Natural killer cell (primary cell): Measurements from ENCODE around the gene POLR3B. TPM values are rescaled to one million over a fixed set of nuclear protein-coding genes. Genes with fewer than 3 reads are reported as not detected.

Experiments used
- ATAC-seq, 3 donors: fragments of 150-1000 bp in 2 of 3; fragments of 200-7000 bp in 1 of 3; cut with Tn5 transposase; 1 replicate in 1 of 3; 2 replicates in 2 of 3; pipeline ENCODE4 v1.10.0; 2021; ENCODE audit warnings: mild to moderate bottlenecking in 2 of 3, moderate library complexity in 2 of 3
- DNase-seq, 2 donors: peaks; one replicate each; pipeline versions ENCODE4 v3.0.0 to v3.0.0-alpha.2; 2013 to 2021; ENCODE audit warnings: mixed read lengths in 1 of 2
- H3K27ac ChIP-seq: one replicate; pipeline ENCODE4 v1.5.1; 2013; ENCODE audit warnings: mild to moderate bottlenecking, low read length
- H3K27me3 ChIP-seq: one replicate; pipeline ENCODE4 v1.6.1; 2013; ENCODE audit warnings: low read length; ENCODE audit not compliant: control insufficient read depth, insufficient read depth
- H3K36me3 ChIP-seq: one replicate; pipeline ENCODE4 v1.6.1; 2013; ENCODE audit warnings: low read length; ENCODE audit not compliant: control insufficient read depth, insufficient read depth
- H3K4me1 ChIP-seq: one replicate; pipeline ENCODE4 v1.6.1; 2013; ENCODE audit warnings: low read length; ENCODE audit not compliant: control insufficient read depth, insufficient read depth
- H3K4me3 ChIP-seq: one replicate; pipeline ENCODE4 v1.5.1; 2013; ENCODE audit warnings: low read length
- H3K9me3 ChIP-seq: one replicate; pipeline ENCODE4 v1.6.1; 2013; ENCODE audit warnings: low read length; ENCODE audit not compliant: control insufficient read depth, insufficient read depth
- H3K27ac Mint-ChIP-seq, 2 donors: one replicate each; pipeline ENCODE4 v1.8.0; 2022; ENCODE audit warnings: mild to moderate bottlenecking in 2 of 2, mixed read lengths in 2 of 2, moderate library complexity in 1 of 2
- H3K27me3 Mint-ChIP-seq, 2 donors: one replicate each; pipeline ENCODE4 v1.8.0; 2022; ENCODE audit warnings: low read depth in 2 of 2, mixed read lengths in 2 of 2
- H3K36me3 Mint-ChIP-seq: one replicate; pipeline ENCODE4 v1.8.0; 2022; ENCODE audit warnings: mixed read lengths
- H3K4me1 Mint-ChIP-seq, 2 donors: one replicate each; pipeline ENCODE4 v1.8.0; 2022; ENCODE audit warnings: mixed read lengths in 2 of 2
- H3K4me3 Mint-ChIP-seq: one replicate; pipeline ENCODE4 v1.8.0; 2022; ENCODE audit warnings: mild to moderate bottlenecking, moderate library complexity, mixed read lengths
- H3K9me3 Mint-ChIP-seq, 2 donors: one replicate each; pipeline ENCODE4 v1.8.0; 2022; ENCODE audit warnings: mixed read lengths in 2 of 2
- whole genome bisulfite sequencing: methylation state at CpG from one replicate; pipeline ENCODE4 v1.1.7; 2013; ENCODE audit warnings: missing lambda C conversion rate; ENCODE audit not compliant: insufficient coverage; 5-methylcytosine and 5-hydroxymethylcytosine counted together
- intact Hi-C: fragments of 100-400 bp; cut with micrococcal nuclease; formaldehyde crosslinking; loops from one replicate; pipeline ENCODE4 v1.14.2; 2022
- total RNA-seq, 4 donors: library from RNA; stranded (reverse); fragments of 120-200 nt in 1 of 4; gene quantifications; one replicate each; pipeline versions ENCODE4 v1.2.3 to v1.2.4, GENCODE V29; 2013 to 2022
- TF ChIP-seq, protein P1 (sequence below): fragments of 200-600 bp; IDR thresholded peaks from one replicate; pipeline ENCODE4 v1.8.0; 2022; ENCODE audit warnings: antibody characterized with exemption

The POLR3B gene
- total RNA-seq, 3 donors from 2014 or later (not counting 1 experiment from before 2014, with no cell fraction given): 3.8 to 8.1 (median 5.4) TPM

DNA sequence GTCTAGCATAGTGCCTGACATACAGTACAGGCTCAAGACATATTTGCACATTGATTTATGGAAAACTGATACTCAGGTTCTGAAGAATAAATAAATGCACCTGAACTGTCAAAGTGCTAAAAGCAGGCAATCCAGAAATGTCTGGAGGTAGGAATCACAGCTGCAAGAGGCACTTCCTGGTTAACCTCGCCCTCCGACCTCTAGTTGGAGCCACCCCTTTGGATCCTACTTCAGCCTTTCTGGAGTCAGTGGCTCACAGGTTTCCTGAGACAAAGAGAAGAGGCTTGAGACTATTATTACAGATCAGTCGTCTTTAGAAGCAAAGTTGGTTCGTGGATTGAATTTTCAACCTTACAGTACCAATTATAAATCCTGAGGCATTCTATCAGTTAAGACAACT, 42.0 kb upstream of the POLR3B start:
- TF ChIP-seq, protein P1, sequence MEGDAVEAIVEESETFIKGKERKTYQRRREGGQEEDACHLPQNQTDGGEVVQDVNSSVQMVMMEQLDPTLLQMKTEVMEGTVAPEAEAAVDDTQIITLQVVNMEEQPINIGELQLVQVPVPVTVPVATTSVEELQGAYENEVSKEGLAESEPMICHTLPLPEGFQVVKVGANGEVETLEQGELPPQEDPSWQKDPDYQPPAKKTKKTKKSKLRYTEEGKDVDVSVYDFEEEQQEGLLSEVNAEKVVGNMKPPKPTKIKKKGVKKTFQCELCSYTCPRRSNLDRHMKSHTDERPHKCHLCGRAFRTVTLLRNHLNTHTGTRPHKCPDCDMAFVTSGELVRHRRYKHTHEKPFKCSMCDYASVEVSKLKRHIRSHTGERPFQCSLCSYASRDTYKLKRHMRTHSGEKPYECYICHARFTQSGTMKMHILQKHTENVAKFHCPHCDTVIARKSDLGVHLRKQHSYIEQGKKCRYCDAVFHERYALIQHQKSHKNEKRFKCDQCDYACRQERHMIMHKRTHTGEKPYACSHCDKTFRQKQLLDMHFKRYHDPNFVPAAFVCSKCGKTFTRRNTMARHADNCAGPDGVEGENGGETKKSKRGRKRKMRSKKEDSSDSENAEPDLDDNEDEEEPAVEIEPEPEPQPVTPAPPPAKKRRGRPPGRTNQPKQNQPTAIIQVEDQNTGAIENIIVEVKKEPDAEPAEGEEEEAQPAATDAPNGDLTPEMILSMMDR: no peak
- DNase-seq (no peak), ATAC-seq (no peak)
- Histone ChIP-seq H3K4me3 (no peak overlapping the region), H3K27me3 (no peaks in the 10 kb centered on the region), H3K9me3 (no peaks in the 10 kb centered on the region), H3K4me1 (peaks cover 4% of the 10 kb centered on the region), H3K36me3 (peaks cover 55% of the 10 kb centered on the region), H3K27ac (no peak overlapping the region)
- Mint-ChIP-seq H3K9me3 (no peaks in the 10 kb centered on the region), H3K36me3 (peaks cover 9% of the 10 kb centered on the region), H3K4me3 (no peak overlapping the region), H3K27ac (no peak overlapping the region), H3K27me3 (no peaks in the 10 kb centered on the region), H3K4me1 (peaks cover 8 to 22% of the 10 kb centered on the region in 2 donors)
- intact Hi-C loops: no loop called here
- WGBS: 97% methylated on average over 4 of the region's 4 CpGs

DNA sequence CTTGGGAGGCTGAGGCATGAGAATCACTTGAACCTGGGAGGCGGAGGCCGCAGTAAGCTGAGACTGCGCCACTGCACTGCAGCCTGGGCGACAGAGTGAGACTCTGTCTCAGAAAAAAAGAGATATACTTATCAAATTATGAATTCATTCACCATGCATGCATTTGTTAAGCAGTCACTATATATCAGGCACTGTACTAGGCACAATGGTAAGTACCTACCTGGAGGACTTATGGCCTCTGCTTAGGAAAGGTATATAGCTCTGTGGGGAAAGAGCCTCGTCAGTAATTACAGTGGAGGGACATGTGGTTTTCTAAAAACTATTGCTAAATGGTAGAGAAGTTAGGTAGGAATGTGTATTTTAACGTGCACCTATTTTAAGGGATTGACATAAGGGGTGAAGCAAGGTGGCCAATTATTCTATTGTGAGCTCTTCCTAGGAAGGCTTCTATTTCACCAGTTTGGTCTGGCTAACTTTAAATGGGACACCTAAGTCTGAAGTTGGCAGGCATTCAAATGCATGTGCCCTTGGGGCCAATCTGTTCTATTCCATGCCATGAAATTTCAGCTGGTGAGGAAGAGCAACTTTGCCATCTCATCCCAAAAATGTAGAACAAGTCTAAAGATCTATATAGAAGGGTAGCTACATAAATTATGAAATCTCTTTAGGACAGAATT, 40.0 kb upstream of the POLR3B start:
- H3K9me3 ChIP-seq: no peaks in the 10 kb centered on the region
- no peaks in the 10 kb centered on the region for H3K27me3 Mint-ChIP-seq
- peaks cover 74% of the 10 kb centered on the region for H3K36me3 ChIP-seq
- DNase-seq: no peak
- H3K4me1 ChIP-seq: no peaks in the 10 kb centered on the region
- peaks cover 0 to 13% of the 10 kb centered on the region in 2 donors for H3K4me1 Mint-ChIP-seq
- H3K27ac Mint-ChIP-seq: no peak overlapping the region
- no peak overlapping the region for H3K27ac ChIP-seq
- intact Hi-C loops: no loop called here
- WGBS: 95% methylated on average over 6 of the region's 6 CpGs
- H3K27me3 ChIP-seq: no peaks in the 10 kb centered on the region
- TF ChIP-seq, protein P1: no peak
- peaks cover 25% of the 10 kb centered on the region for H3K36me3 Mint-ChIP-seq
- H3K4me3 Mint-ChIP-seq: no peak overlapping the region
- H3K9me3 Mint-ChIP-seq: no peaks in the 10 kb centered on the region
- no peak overlapping the region for H3K4me3 ChIP-seq
- no peak for ATAC-seq

DNA sequence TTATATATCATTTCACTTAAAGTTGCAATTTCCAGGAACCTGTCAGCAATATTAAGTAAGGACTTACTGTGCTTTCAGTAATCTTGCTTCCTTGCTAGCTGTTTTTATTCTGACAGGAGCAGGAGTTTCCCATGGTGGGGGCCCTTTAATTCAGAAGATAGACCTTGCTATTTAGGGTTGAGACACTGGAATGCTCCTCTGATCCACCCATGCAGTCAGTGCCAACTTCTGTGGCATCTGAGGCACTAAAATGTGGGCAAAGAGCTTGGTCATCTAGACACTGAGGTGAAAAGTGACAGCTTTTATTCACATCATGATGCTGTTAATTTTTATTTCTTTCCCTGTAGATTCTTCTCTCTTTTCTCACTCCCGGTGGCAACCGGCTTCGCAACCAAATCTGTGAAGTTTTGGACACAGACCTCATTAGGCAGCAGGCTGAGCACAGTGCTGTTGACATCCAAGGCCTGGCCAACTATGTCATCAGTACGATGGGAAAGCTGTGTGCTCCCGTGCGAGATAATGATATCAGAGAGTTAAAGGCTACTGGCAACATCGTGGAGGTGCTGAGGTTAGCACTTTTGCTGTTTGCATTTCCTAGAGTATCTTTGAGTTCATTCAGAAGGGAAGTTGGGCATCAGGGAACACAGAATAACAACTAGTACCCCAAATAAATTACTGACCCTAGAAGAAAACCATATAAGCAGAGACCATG, 36.3 kb upstream of the POLR3B start:
- no peaks in the 10 kb centered on the region for H3K9me3 Mint-ChIP-seq
- H3K27me3 Mint-ChIP-seq: no peaks in the 10 kb centered on the region
- ATAC-seq (no peak), DNase-seq (no peak)
- H3K4me3 ChIP-seq: no peak overlapping the region
- H3K27me3 ChIP-seq: no peaks in the 10 kb centered on the region
- no peak overlapping the region for H3K27ac Mint-ChIP-seq
- H3K36me3 Mint-ChIP-seq: peaks cover 37% of the 10 kb centered on the region
- H3K9me3 ChIP-seq: no peaks in the 10 kb centered on the region
- intact Hi-C loops: no loop called here
- H3K4me3 Mint-ChIP-seq: no peak overlapping the region
- no peaks in the 10 kb centered on the region for H3K4me1 ChIP-seq
- TF ChIP-seq, protein P1: no peak
- peaks cover 84% of the 10 kb centered on the region for H3K36me3 ChIP-seq
- peaks cover 4 to 8% of the 10 kb centered on the region in 2 donors for H3K4me1 Mint-ChIP-seq
- H3K27ac ChIP-seq: no peak overlapping the region
- 94% methylated on average over 7 of the region's 7 CpGs for WGBS
